CD4-positive, alpha-beta T cell (primary cell): ENCODE data around the gene SCN7A. TPM values are rescaled to one million over a fixed set of nuclear protein-coding genes. Genes with fewer than 3 reads are reported as not detected.
A peak's percentile ranks its signal among the peaks of the same experiment; 100 is the strongest.
"Not testable (repeated sequence)": the region's sequence is repeated elsewhere in the genome, so short reads cannot be mapped to it uniquely, and the experiment has no call there.

Experiments
- ATAC-seq: fragments of 200-7000 bp; cut with Tn5 transposase; one replicate; pipeline ENCODE4 v1.10.0; 2022; ENCODE audit warnings: mild to moderate bottlenecking; ENCODE audit not compliant: poor library complexity
- CTCF ChIA-PET: fragments of 350-600 bp; sonication (Branson Sonifier 250); formaldehyde crosslinking; loops from one replicate; lab custom pipeline; 2021; ENCODE audit warnings: antibody characterized with exemption, inconsistent platforms; lab: Charles Lee
- POLR2A ChIA-PET: fragments of 350-600 bp; sonication (Branson Sonifier 250); formaldehyde crosslinking; loops from one replicate; lab custom pipeline; 2021; ENCODE audit warnings: antibody characterized with exemption, inconsistent platforms; lab: Charles Lee
- DNase-seq, 14 experiments: peaks; one replicate each; pipeline ENCODE4 v3.0.0-alpha.2; 2013 to 2020; ENCODE audit warnings: mixed read lengths in 2 of 14
- H3K27ac ChIP-seq, 2 donors: one replicate each; pipeline versions ENCODE4 v1.5.1 to v1.7.0; 2013; ENCODE audit warnings: low read length in 2 of 2, low read depth in 1 of 2, mild to moderate bottlenecking in 1 of 2
- H3K27me3 ChIP-seq, 2 experiments: 1 replicate in 1 of 2; 2 replicates in 1 of 2; pipeline versions ENCODE4 v1.6.1 to v1.7.0; 2013; ENCODE audit warnings: low read length in 2 of 2, control low read depth in 1 of 2, mild to moderate bottlenecking in 1 of 2, moderate library complexity in 1 of 2; ENCODE audit not compliant: insufficient read depth in 2 of 2, control insufficient read depth in 1 of 2
- H3K36me3 ChIP-seq: one replicate; pipeline ENCODE4 v1.6.1; 2013; ENCODE audit warnings: low read length, control low read depth; ENCODE audit not compliant: insufficient read depth
- H3K4me1 ChIP-seq: one replicate; pipeline ENCODE4 v1.6.1; 2013; ENCODE audit warnings: low read length, control low read depth; ENCODE audit not compliant: insufficient read depth
- H3K4me3 ChIP-seq: one replicate; pipeline ENCODE4 v1.5.1; 2013; ENCODE audit warnings: mild to moderate bottlenecking, low read length, moderate library complexity
- H3K9me3 ChIP-seq, 2 experiments: 1 replicate in 1 of 2; 2 replicates in 1 of 2; pipeline versions ENCODE4 v1.6.1 to v1.7.0; 2013; ENCODE audit warnings: low read length in 2 of 2, mild to moderate bottlenecking in 2 of 2, control low read depth in 1 of 2, moderate library complexity in 1 of 2; ENCODE audit not compliant: control insufficient read depth in 1 of 2, insufficient read depth in 1 of 2
- H3K27ac Mint-ChIP-seq: one replicate; pipeline ENCODE4 v1.8.0; 2020; ENCODE audit warnings: mixed read lengths
- H3K27me3 Mint-ChIP-seq: one replicate; pipeline ENCODE4 v1.8.0; 2021; ENCODE audit warnings: mixed read lengths
- H3K36me3 Mint-ChIP-seq: one replicate; pipeline ENCODE4 v1.8.0; 2021; ENCODE audit warnings: low read depth, mixed read lengths
- H3K4me1 Mint-ChIP-seq: one replicate; pipeline ENCODE4 v1.8.0; 2021; ENCODE audit warnings: low read depth, mixed read lengths
- H3K4me3 Mint-ChIP-seq: one replicate; pipeline ENCODE4 v1.8.0; 2020; ENCODE audit warnings: mild to moderate bottlenecking, mixed read lengths
- H3K9me3 Mint-ChIP-seq: one replicate; pipeline ENCODE4 v1.8.0; 2020; ENCODE audit warnings: mixed read lengths
- CTCF ChIP-seq: fragments of 200-600 bp; IDR thresholded peaks from one replicate; pipeline ENCODE4 v1.8.0; 2022; ENCODE audit warnings: antibody characterized with exemption, mild to moderate bottlenecking
- intact Hi-C, 2 experiments: fragments of 100-400 bp; cut with DNase I in 1 of 2; cut with micrococcal nuclease in 1 of 2; formaldehyde crosslinking; loops; one replicate each; pipeline versions ENCODE4 v1.15.1 to v1.9.0; 2023 to 2025; cut with DNase I, micrococcal nuclease
- total RNA-seq, 174 experiments: library from RNA in 2 of 174; stranded (reverse) in 2 of 174; gene quantifications; one replicate each; pipeline ENCODE4 v1.2.3 and lab custom pipeline; 2021 to 2026

The SCN7A gene
- total RNA-seq, 2 experiments from 2014 or later, result not detected

DNA sequence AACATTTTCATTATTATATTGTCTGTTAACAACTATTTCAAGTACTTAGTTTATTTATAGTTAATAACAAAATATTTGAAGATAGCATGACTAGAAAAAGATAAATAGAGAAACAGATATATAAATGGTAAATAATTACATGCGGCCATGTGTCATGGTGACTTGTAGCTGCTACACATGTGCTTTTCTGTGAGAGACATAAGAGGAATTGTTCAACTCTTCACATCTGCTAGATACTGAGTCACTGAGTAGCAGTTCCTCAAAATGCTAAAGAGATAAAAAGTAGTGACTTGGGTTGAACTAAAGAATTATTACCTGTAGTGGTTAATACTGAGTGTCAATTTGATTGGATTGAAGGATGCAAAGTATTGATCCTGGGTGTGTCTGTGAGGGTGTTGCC is 80.8 kb downstream of the SCN7A start:
- Mint-ChIP-seq H3K4me3 (no peak overlapping the region), H3K36me3 (no peaks in the 10 kb centered on the region), H3K27me3 (no peaks in the 10 kb centered on the region), H3K9me3 (no peaks in the 10 kb centered on the region), H3K4me1 (no peaks in the 10 kb centered on the region), H3K27ac (no peak overlapping the region)
- no peak overlapping the region for H3K27ac ChIP-seq
- no peaks in the 10 kb centered on the region for H3K36me3 ChIP-seq
- POLR2A ChIA-PET, result no interaction called here
- TF ChIP-seq CTCF, result no peak
- no peaks in the 10 kb centered on the region for H3K27me3 ChIP-seq
- H3K9me3 ChIP-seq, result no peaks in the 10 kb centered on the region
- DNase-seq (peak in 2 of 14 experiments; percentile 5 to 10), ATAC-seq (no peak)
- intact Hi-C loops, result no loop called here
- no peak overlapping the region for H3K4me3 ChIP-seq
- CTCF ChIA-PET, result no interaction called here
- H3K4me1 ChIP-seq, result no peaks in the 10 kb centered on the region

DNA sequence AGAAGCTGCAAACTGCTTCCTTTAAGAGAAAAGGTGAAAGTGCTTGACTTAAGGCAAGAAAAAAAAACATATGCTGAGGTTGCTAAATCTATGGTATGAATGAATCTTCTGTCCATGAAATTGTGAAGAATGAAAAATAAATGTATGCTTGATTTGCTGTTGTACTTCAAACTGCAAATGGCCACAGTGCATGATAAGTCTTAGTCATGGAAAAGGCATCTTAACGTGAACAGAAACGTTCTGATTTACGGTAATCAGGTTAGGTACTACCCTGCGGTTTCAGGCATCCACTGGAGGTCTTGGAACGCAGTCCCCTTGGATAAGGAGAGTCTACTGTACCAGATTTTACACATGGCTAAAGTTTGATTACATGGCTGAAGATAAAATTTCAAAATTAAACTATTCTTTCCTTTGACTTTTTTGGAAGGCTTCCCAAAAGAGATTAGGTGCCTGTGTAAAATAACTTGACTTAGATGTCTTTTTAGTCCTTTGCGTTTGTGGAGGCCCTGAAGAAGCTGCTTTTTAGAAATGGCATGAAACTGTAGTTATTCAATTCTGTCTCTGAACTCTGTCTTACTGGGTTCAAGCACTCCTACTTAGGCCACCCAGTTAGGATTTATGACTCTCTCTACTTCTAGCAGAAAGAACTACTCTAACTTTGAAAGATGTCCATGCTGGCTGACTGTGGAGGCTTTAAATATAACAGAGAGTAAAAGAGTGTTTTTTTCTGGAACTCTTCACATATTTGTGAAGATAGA is 82.4 kb downstream of the SCN7A start:
- Mint-ChIP-seq H3K27me3 (no peaks in the 10 kb centered on the region), H3K4me3 (no peak overlapping the region), H3K27ac (no peak overlapping the region), H3K4me1 (no peaks in the 10 kb centered on the region), H3K36me3 (no peaks in the 10 kb centered on the region), H3K9me3 (no peaks in the 10 kb centered on the region)
- TF ChIP-seq CTCF, result no peak
- Histone ChIP-seq H3K27me3 (no peaks in the 10 kb centered on the region), H3K9me3 (no peaks in the 10 kb centered on the region), H3K4me3 (no peak overlapping the region), H3K36me3 (no peaks in the 10 kb centered on the region), H3K4me1 (no peaks in the 10 kb centered on the region), H3K27ac (no peak overlapping the region)
- ATAC-seq (no peak), DNase-seq (no peak)
- ChIA-PET CTCF (no interaction called here), POLR2A (no interaction called here)
- intact Hi-C loops, result no loop called here

- no peak for ATAC-seq
- Histone ChIP-seq H3K36me3 (no peaks in the 10 kb centered on the region), H3K27ac (no peak overlapping the region), H3K9me3 (no peaks in the 10 kb centered on the region), H3K4me3 (no peak overlapping the region), H3K4me1 (no peaks in the 10 kb centered on the region), H3K27me3 (no peaks in the 10 kb centered on the region)
- Mint-ChIP-seq H3K9me3 (no peaks in the 10 kb centered on the region), H3K27me3 (no peaks in the 10 kb centered on the region), H3K36me3 (no peaks in the 10 kb centered on the region), H3K4me1 (no peaks in the 10 kb centered on the region), H3K27ac (no peak overlapping the region), H3K4me3 (no peak overlapping the region)
- CTCF ChIA-PET, result no interaction called here
- TF ChIP-seq CTCF, result no peak
- peak in 2 of 14 experiments; percentile 1 to 15 for DNase-seq
- intact Hi-C loops, result no loop called here
- POLR2A ChIA-PET, result no interaction called here
Measured at GRCh38 chr2:166410828-166411472, 83.1 kb downstream of the SCN7A start.

- H3K4me3 ChIP-seq, H3K27me3 ChIP-seq, H3K4me1 ChIP-seq, H3K4me3 Mint-ChIP-seq, ATAC-seq, H3K4me1 Mint-ChIP-seq, H3K27ac ChIP-seq, H3K27ac Mint-ChIP-seq, H3K27me3 Mint-ChIP-seq, H3K9me3 Mint-ChIP-seq, H3K36me3 ChIP-seq, CTCF ChIA-PET, H3K9me3 ChIP-seq, intact Hi-C loops, H3K36me3 Mint-ChIP-seq, POLR2A ChIA-PET: not testable (repeated sequence)
- peak in 1 of 14 experiments; percentile 1 for DNase-seq
Measured at GRCh38 chr2:166407746-166408145, 86.3 kb downstream of the SCN7A start.
